Neural progenitor cell (in vitro differentiated cells): ENCODE results near the gene PQBP1.

Experiments used
- CTCF ChIP-seq: fragments of 200-600 bp; sonication (generic); IDR thresholded peaks from 2 replicates; pipeline ENCODE4 v1.5.1; 2017; ENCODE audit warnings: antibody characterized with exemption, mild to moderate bottlenecking
- EZH2 ChIP-seq: fragments of 200-600 bp; sonication (generic); IDR thresholded peaks from 2 replicates; pipeline ENCODE4 v1.6.1; 2017; ENCODE audit warnings: antibody characterized with exemption, mild to moderate bottlenecking, moderate library complexity
- EZH2phosphoT487 ChIP-seq: fragments of 200-600 bp; sonication (generic); IDR thresholded peaks from 2 replicates; pipeline ENCODE4 v1.6.1; 2017; ENCODE audit warnings: antibody characterized with exemption

GRCh38 chrX:48948589-48948988, 50.9 kb downstream of the PQBP1 start:
- TF ChIP-seq CTCF: no peak
- no peak for TF ChIP-seq EZH2
- no peak for TF ChIP-seq EZH2phosphoT487
